Calu3 (cell line): ENCODE data around the gene GALNT17. TPM values are rescaled to one million over a fixed set of nuclear protein-coding genes. Genes with fewer than 3 reads are reported as not detected.

Experiments
- BruUV-seq: library from RNA; stranded (reverse); fragments of 400-500 nt; replicated peaks from 2 replicates; lab custom pipeline; 2021; lab: Mats Ljungman, UMichigan
- CTCF ChIA-PET: fragments of 300-600 bp; sonication (Branson Sonifier 250); formaldehyde crosslinking; loops from one replicate; lab custom pipeline; 2022; ENCODE audit warnings: antibody characterized with exemption; lab: Charles Lee
- DNase-seq: peaks from one replicate; pipeline ENCODE4 v3.0.0; 2022
- H3K27ac Mint-ChIP-seq: one replicate; pipeline ENCODE4 v1.8.0; 2022; ENCODE audit warnings: mixed read lengths; ENCODE audit not compliant: unreplicated experiment
- H3K27me3 Mint-ChIP-seq: one replicate; pipeline ENCODE4 v1.8.0; 2022; ENCODE audit warnings: mixed read lengths; ENCODE audit not compliant: unreplicated experiment
- H3K36me3 Mint-ChIP-seq: one replicate; pipeline ENCODE4 v1.8.0; 2022; ENCODE audit warnings: mild to moderate bottlenecking, moderate library complexity, mixed read lengths; ENCODE audit not compliant: insufficient read depth, unreplicated experiment
- H3K4me1 Mint-ChIP-seq: one replicate; pipeline ENCODE4 v1.8.0; 2022; ENCODE audit warnings: mild to moderate bottlenecking, low read depth, mixed read lengths; ENCODE audit not compliant: unreplicated experiment
- H3K4me3 Mint-ChIP-seq: one replicate; pipeline ENCODE4 v1.8.0; 2022; ENCODE audit warnings: mild to moderate bottlenecking, low read depth, moderate library complexity, mixed read lengths; ENCODE audit not compliant: unreplicated experiment
- H3K9me3 Mint-ChIP-seq: one replicate; pipeline ENCODE4 v1.8.0; 2022; ENCODE audit warnings: low read depth, mixed read lengths; ENCODE audit not compliant: unreplicated experiment
- intact Hi-C: fragments of 100-400 bp; cut with micrococcal nuclease; formaldehyde crosslinking; loops from one replicate; pipeline ENCODE4 v1.10.0; 2022; ENCODE audit not compliant: unreplicated experiment
- total RNA-seq: library from RNA; stranded (reverse); gene quantifications from 2 replicates; pipeline ENCODE4 v1.2.3, GENCODE V29; 2022
- TF ChIP-seq, protein P1 (sequence below): fragments of 200-600 bp; IDR thresholded peaks from one replicate; pipeline ENCODE4 v1.8.0; 2022; ENCODE audit warnings: antibody characterized with exemption; ENCODE audit not compliant: unreplicated experiment

The GALNT17 gene
- total RNA-seq, 1 experiment from 2014 or later, result not detected

DNA sequence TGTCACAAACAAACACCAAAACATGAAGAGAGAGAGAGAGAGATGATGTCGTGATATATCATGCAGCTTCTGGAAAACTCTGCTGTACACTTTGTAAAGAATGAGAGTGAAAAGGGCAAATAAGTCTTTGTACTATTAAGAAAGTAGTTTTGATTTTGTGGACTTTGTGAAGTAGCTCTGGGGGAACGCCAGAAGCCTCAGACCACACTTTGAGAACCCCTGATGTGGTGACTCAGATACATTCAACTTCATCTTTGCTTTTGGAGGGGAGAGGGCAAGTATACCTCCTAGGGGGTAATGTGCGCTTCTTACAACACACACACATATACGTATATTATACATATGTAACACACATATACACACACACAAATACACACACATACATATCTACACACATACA lies 84.3 kb downstream of the GALNT17 start:
- intact Hi-C loops, result no loop called here
- DNase-seq, result no peak
- H3K36me3 Mint-ChIP-seq, result no peaks in the 10 kb centered on the region
- H3K4me1 Mint-ChIP-seq, result no peaks in the 10 kb centered on the region
- no peaks in the 10 kb centered on the region for H3K27me3 Mint-ChIP-seq
- CTCF ChIA-PET, result no interaction called here
- H3K9me3 Mint-ChIP-seq, result peaks cover 11% of the 10 kb centered on the region
- TF ChIP-seq, protein P1, sequence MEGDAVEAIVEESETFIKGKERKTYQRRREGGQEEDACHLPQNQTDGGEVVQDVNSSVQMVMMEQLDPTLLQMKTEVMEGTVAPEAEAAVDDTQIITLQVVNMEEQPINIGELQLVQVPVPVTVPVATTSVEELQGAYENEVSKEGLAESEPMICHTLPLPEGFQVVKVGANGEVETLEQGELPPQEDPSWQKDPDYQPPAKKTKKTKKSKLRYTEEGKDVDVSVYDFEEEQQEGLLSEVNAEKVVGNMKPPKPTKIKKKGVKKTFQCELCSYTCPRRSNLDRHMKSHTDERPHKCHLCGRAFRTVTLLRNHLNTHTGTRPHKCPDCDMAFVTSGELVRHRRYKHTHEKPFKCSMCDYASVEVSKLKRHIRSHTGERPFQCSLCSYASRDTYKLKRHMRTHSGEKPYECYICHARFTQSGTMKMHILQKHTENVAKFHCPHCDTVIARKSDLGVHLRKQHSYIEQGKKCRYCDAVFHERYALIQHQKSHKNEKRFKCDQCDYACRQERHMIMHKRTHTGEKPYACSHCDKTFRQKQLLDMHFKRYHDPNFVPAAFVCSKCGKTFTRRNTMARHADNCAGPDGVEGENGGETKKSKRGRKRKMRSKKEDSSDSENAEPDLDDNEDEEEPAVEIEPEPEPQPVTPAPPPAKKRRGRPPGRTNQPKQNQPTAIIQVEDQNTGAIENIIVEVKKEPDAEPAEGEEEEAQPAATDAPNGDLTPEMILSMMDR, result no peak
- no TSS peak for BruUV-seq
- H3K27ac Mint-ChIP-seq, result no peak overlapping the region
- H3K4me3 Mint-ChIP-seq, result no peak overlapping the region

DNA sequence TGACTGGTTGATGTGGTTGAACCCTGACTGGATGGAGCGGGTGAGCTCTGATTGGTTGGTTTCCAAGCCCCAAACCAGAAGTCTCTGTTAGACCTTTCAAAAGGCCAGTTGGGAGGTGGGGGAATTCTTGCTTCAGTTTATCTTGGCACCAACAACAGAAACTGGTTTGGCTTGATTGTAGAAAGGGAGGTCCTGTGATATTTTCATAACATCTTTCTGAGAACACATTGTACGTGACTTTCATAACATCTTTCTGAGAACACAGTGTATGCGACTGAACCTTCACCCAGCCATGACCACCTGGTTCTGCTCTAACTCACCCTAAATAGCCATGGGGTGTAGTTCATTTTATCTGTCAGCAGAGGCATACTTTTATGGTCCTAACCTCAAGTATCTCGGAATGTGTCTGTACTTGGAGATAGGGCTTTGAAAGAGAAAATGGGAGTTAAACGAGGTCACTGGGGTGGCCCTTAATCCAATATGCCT lies 88.3 kb downstream of the GALNT17 start:
- no peak overlapping the region for H3K27ac Mint-ChIP-seq
- intact Hi-C loops, result no loop called here
- DNase-seq, result no peak
- H3K4me1 Mint-ChIP-seq, result no peaks in the 10 kb centered on the region
- TF ChIP-seq, protein P1, result no peak
- no peaks in the 10 kb centered on the region for H3K27me3 Mint-ChIP-seq
- peaks cover 8% of the 10 kb centered on the region for H3K9me3 Mint-ChIP-seq
- BruUV-seq, result no TSS peak
- no peaks in the 10 kb centered on the region for H3K36me3 Mint-ChIP-seq
- CTCF ChIA-PET, result no interaction called here
- no peak overlapping the region for H3K4me3 Mint-ChIP-seq

DNA sequence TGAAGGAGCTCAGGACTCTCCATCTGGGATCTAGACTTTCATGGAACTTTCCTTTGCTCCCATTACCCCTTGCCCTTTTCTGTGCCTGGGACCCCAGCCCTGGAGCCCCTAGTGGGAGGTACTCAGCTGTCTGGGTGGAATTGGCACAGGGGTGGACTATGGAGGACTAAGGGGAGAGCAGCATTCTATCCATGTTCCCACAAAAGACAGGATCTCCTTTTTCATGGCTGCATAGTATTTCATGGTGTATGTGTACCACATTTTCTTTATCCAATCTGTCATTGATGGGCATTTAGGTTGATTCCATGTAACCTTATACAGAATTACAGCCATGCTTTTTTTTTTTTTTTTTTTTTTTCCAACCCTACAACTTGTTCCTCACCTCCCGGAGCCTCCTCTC lies 89.1 kb downstream of the GALNT17 start:
- BruUV-seq, result no TSS peak
- H3K4me1 Mint-ChIP-seq, result no peaks in the 10 kb centered on the region

DNA sequence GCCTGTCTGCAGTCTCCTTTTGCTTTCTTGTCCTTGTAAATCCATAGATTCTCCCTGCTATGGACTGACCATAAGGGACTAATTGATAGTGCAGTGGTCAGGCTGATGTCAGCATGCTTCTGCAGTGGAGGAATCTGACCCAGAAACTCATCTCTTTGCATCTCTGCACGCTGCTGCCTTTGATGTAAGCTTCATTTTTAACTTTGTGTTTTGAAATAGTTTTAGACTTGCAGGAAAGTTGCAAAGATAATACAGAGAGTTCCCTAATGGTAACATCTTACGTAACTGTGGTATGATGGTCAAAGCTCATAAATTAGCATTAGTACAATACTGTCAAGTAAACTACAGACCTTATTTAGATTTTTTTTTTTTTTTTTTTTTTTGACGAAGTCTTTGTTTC lies 89.6 kb downstream of the GALNT17 start:
- no peaks in the 10 kb centered on the region for H3K27me3 Mint-ChIP-seq
- intact Hi-C loops, result no loop called here
- H3K36me3 Mint-ChIP-seq, result no peaks in the 10 kb centered on the region
- no peaks in the 10 kb centered on the region for H3K4me1 Mint-ChIP-seq
- H3K9me3 Mint-ChIP-seq, result peaks cover 8% of the 10 kb centered on the region
- H3K4me3 Mint-ChIP-seq, result no peak overlapping the region
- no peak for DNase-seq
- CTCF ChIA-PET, result no interaction called here
- no peak overlapping the region for H3K27ac Mint-ChIP-seq
- TF ChIP-seq, protein P1, result no peak
- no TSS peak for BruUV-seq

More for the DNA sequence above, 89.1 kb downstream of the GALNT17 start:
- H3K27ac Mint-ChIP-seq, result no peak overlapping the region
- CTCF ChIA-PET, result no interaction called here
- no peak for DNase-seq
- peaks cover 8% of the 10 kb centered on the region for H3K9me3 Mint-ChIP-seq
- H3K4me3 Mint-ChIP-seq, result no peak overlapping the region
- no peaks in the 10 kb centered on the region for H3K27me3 Mint-ChIP-seq
- intact Hi-C loops, result no loop called here
- no peaks in the 10 kb centered on the region for H3K36me3 Mint-ChIP-seq
- TF ChIP-seq, protein P1, result no peak
